GM03348 (cell line): Measurements from ENCODE around the gene SLC7A10.
"Not testable (repeated sequence)": the region's sequence is repeated elsewhere in the genome, so short reads cannot be mapped to it uniquely, and the experiment has no call there.

ENCODE experiments used
- DNase-seq: peaks from one replicate; pipeline ENCODE4 v3.0.0; 2012; ENCODE audit warnings: low spot score

SLC7A10 gene

DNA sequence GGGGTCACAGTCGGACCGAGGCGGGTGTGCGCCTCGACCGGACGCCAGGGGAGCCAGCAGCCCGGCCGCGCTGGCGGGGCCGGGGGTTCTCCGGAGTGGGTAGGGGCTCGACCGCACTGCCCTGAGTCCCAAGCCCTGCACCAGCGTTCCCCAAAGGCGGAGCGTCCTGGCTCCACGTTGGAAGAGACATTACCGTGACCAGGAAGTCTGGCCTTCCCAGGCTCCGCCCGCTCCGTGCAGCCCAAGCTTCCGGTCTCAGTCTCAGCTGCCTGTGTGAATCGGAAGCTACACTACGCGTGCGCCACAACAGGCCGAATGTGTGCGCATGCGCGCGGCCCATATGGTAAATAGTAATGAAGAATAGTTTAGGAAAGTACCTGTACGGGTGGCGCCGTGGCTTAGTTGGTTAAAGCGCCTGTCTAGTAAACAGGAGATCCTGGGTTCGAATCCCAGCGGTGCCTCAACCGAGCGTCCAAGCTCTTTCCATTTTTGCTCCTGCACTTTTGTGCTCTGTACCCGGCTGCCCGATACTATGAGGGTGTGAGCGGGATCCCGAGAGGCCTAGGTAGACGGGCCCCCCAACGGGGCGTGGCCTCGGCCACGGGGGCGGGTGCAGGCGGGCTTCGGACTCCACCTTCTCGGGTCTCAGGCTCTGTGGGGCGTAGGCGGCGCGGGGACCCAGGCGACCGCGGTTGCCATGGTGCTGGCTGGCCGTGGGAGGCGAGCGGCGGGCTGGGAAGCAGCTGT lies 48.8 kb downstream of the SLC7A10 start:
- DNase-seq: peak; percentile 98

DNA sequence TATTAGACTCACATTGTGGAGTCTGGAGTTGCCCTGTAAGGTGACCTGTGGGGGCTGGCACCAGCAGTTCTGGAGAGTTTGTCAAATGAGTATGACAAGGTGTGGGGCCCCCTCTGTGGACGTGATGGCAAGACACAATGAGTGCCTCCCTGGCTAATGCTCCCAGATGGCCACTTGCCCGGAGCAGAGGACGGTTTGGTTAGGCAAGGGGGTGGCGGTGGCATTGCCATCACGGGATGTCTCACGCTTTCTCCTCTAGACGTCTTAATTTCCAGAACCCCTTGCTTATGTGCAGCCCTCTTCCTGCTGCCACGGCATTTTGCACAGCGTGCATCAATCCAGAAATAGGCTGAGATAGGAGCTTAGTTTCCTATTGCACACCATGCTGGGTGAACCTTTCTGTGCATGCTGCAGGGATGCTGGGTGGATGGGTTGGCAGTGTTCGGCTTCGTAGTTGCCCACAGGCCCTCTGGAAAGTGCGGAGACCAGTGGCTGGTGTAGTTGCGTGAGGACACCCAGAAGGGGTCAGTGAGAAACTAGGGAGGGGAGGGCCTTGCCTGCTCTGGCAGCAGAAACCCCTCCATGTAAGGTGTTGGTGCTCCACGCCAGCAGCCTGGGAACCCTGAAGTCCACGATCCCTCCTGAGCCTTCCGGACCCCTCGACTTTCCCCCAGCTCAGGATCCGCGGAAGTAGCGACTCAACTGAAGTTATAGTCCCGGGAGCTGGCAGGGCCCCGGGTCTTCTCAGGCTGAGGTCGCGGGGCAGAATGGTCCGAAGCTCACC lies 49.6 kb downstream of the SLC7A10 start:
- DNase-seq: peak; percentile 46

DNA sequence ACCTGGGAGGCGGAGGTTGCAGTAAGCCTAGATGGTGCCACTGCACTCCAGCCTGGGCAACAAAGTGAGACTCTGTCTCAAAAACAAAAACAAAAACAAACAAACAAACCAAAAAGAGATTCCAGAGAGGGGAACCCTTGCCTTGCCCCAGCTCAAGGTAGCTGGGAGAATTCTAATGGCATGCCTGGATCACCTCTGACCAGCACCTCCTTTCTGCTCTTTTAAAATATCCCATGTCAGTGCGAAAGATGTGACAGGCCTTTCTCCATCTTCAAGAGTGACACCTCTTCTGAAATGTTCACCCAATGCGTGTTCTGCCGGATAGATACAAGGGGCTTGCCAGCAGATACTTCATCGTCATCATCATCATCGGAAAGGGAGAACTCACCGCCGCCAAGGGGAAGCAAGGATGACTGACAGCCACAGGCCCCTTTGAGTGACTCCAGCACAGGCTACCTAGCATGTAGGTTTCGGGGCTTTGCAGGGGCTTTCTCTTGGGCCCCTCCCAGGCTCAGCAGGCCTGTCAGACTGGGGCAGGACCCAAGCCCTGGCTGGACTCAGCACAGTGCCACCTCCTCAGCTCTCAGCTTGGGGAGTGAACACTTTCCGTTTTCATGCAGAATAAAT lies 50.4 kb downstream of the SLC7A10 start:
- no peak for DNase-seq

DNA sequence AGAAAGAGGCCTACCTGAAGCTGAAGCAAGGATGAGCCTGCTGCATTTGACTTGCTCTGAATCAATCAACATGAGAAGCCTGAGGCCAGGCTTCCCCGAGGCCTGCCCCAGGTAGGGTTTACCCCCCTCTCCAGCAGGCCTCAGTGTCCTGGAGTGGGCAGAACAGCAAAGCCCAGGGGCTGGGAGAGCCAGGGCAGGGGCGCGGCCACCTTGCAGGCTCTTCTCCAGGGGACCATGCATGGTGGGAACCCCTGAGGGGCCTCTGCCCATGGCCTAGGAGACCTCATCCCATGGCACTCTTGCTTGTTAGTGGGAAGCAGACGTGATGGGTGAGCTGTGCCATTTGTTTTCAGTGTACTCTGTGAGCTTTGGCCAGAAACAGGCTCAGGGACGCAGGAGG lies 51.5 kb downstream of the SLC7A10 start:
- no peak for DNase-seq

DNA sequence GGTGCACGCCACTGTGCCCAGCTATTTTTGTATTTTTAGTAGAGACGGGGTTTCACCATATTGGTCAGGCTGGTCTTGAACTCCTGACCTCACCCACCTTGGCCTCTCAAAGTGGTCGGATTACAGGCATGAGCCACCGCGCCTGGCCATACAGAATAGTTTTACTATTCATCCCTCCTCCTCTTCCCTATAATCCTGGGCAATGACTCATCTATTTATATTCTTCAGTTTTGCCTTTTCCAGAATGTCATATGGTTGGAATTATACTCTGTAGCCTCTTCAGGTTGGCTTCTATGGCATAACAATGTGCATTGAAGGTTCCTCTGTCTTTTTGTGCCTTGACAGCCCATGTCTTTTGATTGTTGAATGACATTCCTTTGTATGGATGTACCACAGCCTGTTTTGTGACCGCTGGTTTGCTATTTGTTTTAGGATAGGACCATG lies 53.7 kb downstream of the SLC7A10 start:
- DNase-seq: peak; percentile 35

DNA sequence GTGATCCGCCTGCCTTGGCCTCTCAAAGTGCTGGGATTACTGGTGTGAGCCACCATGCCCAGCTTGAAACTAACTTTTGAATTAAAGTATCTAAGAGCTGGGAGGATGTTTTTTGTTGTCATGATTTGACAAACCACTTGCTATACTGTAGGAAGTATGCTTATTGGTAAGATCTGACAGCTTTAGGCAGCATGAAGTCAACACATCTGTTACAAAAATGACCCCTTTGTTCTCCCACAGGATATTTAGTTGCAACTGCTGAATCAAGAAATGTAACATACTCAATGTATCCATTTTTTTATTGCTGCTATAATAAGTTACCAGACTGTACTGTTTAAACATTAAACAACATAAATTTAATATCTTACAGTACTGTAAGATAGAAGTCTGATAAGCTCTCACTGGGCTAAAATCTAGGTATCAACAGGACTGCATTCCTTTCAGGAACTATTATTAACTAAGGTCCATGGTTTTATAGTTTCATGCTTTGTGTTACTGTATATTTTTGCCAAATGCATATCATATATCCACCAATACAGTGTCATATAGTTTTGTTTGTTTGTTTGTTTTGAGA lies 54.3 kb downstream of the SLC7A10 start:
- DNase-seq: no peak

DNA sequence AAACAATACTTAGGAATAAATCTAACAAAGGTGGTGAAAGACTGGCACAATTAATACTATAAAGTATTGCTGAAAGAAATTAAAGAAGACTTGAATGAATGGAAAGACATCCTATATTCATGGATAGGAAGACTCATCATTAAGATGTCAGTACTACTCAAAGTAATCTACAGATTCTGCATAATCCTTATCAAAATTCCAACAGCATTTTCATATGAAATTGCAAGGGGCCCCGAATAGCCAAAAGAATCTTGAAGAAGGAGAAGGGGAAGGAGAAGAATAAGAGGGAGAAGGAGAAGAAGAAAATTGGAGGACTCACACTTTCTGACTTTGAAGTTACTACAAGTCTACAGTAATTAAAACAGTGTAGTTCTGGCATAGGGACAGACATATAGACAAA lies 57.1 kb downstream of the SLC7A10 start:
- no peak for DNase-seq

DNA sequence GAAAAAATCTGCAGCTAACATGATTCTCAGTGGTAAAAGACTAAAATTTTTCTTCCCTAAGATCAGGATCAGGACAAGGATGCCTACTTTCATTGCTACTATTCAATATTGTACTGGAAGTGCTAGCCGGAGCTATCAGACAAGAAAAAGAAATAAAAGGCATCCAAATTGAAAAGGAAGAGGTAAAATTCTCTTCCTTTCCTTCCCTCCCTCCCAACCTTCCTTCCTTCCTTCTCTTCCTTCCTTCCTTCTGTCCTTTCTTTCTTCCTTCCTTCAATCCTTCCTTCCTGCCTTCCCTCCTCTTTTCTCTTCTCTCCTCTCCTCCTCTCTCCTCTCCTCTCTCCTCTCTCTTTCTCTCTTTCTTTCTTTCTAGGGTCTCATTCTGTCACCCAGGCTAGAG lies 58.2 kb downstream of the SLC7A10 start:
- no peak for DNase-seq

DNA sequence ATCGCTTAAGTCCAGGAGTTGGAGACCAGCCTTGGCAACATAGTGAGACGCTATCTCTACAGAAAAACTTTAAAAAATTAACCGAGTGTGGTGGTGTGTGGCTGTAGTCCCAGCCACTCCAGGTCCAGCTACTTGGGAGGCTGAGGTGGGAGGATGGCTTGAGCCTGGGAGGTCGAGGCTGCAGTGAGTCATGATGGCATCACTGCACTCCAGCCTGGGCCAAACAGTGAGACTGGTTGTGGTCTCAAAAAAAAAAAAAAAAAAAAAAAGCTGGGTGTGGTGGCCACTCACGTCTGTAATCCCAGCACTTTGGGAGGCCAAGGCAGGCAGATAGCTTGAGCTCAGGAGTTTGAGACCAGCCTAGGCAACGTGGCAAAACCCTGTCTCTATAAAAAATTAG lies 59.6 kb downstream of the SLC7A10 start:
- DNase-seq: not testable (repeated sequence)

DNA sequence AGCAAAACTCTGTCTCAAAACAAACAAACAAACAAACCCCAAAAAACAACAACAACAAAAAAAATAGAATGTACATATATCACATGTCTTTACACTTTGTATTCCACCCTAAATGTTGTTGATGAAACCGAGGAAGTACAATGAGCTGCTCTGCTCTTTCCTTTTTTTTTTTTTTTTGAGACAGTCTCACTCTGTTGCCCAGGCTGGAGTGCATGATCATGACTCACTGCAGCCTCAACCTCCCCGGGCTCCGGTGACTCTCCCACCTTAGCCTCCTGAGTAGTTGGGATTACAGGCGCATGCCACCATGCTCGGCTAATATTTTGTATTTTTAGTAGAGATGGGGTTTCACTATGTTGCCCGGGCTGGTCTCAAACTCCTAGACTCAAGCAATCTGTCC lies 62.2 kb downstream of the SLC7A10 start:
- no peak for DNase-seq

DNA sequence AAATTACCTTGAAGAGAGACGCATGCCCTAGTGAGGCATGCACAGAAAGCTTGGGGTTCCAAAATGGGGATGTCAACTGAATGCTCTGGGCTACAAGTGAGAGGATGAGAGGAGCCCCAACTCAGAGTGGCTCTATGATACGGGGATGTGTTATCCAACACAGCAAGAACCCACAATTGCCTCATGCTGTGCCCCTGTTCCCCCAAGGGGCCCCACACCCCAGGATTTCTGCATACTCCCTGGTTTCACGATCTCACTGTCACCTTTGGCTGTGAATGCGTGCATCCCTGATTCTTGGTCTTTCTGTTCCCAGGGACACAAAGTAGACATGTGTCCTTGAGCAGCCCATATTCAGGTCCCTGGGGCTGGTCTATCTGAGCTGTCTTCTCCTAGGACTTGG lies 64.4 kb downstream of the SLC7A10 start:
- DNase-seq: no peak

DNA sequence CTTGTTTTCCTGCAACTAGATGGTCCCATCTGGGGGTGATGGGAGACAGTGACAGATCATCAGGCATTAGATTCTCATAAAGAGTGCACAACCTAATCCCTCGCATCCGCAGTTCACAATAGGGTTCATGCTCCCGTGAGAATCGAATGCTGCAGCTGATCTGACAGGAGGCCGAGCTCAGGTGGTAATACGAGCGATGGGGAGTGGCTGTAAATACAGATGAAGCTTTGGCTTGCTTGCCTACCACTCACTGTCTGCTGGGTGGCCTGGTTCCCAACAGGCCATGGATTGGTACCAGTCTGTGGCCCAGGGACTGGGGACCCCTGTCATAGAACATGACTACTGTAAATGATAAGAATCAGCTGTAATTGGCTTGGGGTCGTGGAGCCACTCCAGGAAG lies 65.8 kb downstream of the SLC7A10 start:
- DNase-seq: no peak

DNA sequence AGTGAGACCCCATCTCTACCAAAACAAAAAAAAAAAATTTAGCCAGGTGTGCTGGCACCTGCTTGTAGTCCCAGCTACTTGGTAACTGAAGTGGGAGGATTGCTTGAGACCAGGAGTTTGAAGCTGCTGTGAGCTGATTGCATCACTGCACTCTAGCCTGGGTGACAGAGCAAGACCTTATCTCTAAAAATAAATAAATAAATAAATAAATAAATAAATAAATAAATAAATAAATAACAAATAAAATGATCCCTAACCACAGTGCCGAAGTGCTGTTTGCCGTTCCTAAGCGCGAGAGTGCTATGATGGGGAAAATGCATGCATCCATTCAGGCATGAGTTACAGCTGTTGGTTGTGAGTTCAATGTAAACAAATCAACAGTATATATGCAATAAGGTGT lies 66.5 kb downstream of the SLC7A10 start:
- DNase-seq: no peak
